ENCODE results near the gene LARP4B. TPM values are rescaled to one million over a fixed set of nuclear protein-coding genes. Genes with fewer than 3 reads are reported as not detected.

Gene LARP4B
- polyA plus RNA-seq, 1 donor from 2014 or later: 14.2 TPM

- no peaks in the 10 kb centered on the region for H4K20me1 ChIP-seq (ENCODE audit: insufficient read depth)
- H3K27me3 ChIP-seq (ENCODE audit: insufficient read depth, low read depth, low read length): no peaks in the 10 kb centered on the region
- no peaks in the 10 kb centered on the region for H3K79me2 ChIP-seq (replicated peaks; ENCODE audit: insufficient read depth, low read length)
- H3K9ac ChIP-seq (ENCODE audit: low read length): no peak overlapping the region
- H3K36me3 ChIP-seq (ENCODE audit: insufficient read depth, low read length): no peaks in the 10 kb centered on the region
- no peak overlapping the region for H3K4me3 ChIP-seq (ENCODE audit: low read length)
- no peak overlapping the region for H3K27ac ChIP-seq (ENCODE audit: low read length)
- H3K9me3 ChIP-seq (ENCODE audit: low read length): no peaks in the 10 kb centered on the region
- no peaks in the 10 kb centered on the region for H3F3A ChIP-seq (ENCODE audit: insufficient read depth, low read length, poor library complexity, severe bottlenecking)
- TF ChIP-seq SMC3 (conservative IDR thresholded peaks at IDR 0.05; ENCODE audit: poor library complexity) (no peak), POLR2AphosphoS5 (IDR thresholded peaks at IDR 0.05) (no peak), EP300 (conservative IDR thresholded peaks at IDR 0.05; ENCODE audit: poor library complexity, severe bottlenecking) (no peak), REST (IDR thresholded peaks at IDR 0.05; ENCODE audit: borderline replicate concordance) (no peak), CTCF (IDR thresholded peaks at IDR 0.05; ENCODE audit: poor library complexity, severe bottlenecking) (no peak), MXI1 (conservative IDR thresholded peaks at IDR 0.05; ENCODE audit: poor library complexity, severe bottlenecking) (no peak), EZH2 (IDR thresholded peaks at IDR 0.05; ENCODE audit: borderline replicate concordance, insufficient read depth, low read length, poor library complexity, severe bottlenecking) (no peak), RAD21 (conservative IDR thresholded peaks at IDR 0.05) (no peak), TAF1 (IDR thresholded peaks at IDR 0.05; ENCODE audit: low read depth) (no peak)
- no peak overlapping the region for H3K4me2 ChIP-seq (ENCODE audit: low read length)
- no peaks in the 10 kb centered on the region for H3K9me2 ChIP-seq (ENCODE audit: insufficient read depth, low read length)
- no peak overlapping the region for H2AFZ ChIP-seq (ENCODE audit: low read depth, low read length)
These were observed 170.1 kb downstream of the LARP4B start for GRCh38 chr10:761376-761775.

- H2AFZ ChIP-seq (ENCODE audit: low read depth, low read length): no peak overlapping the region
These were observed 170.9 kb downstream of the LARP4B start for GRCh38 chr10:760622-761021.

More at GRCh38 chr10:760622-761021, 170.9 kb downstream of the LARP4B start:
- H3K9me2 ChIP-seq (ENCODE audit: insufficient read depth, low read length): no peaks in the 10 kb centered on the region
- no peak overlapping the region for H3K4me2 ChIP-seq (ENCODE audit: low read length)
- no peaks in the 10 kb centered on the region for H3K79me2 ChIP-seq (replicated peaks; ENCODE audit: insufficient read depth, low read length)
- H3K27me3 ChIP-seq (ENCODE audit: insufficient read depth, low read depth, low read length): no peaks in the 10 kb centered on the region
- TF ChIP-seq REST (IDR thresholded peaks at IDR 0.05; ENCODE audit: borderline replicate concordance) (no peak), POLR2AphosphoS5 (IDR thresholded peaks at IDR 0.05) (no peak), CTCF (IDR thresholded peaks at IDR 0.05; ENCODE audit: poor library complexity, severe bottlenecking) (no peak), EZH2 (IDR thresholded peaks at IDR 0.05; ENCODE audit: borderline replicate concordance, insufficient read depth, low read length, poor library complexity, severe bottlenecking) (no peak), EP300 (conservative IDR thresholded peaks at IDR 0.05; ENCODE audit: poor library complexity, severe bottlenecking) (no peak), SMC3 (conservative IDR thresholded peaks at IDR 0.05; ENCODE audit: poor library complexity) (no peak), TAF1 (IDR thresholded peaks at IDR 0.05; ENCODE audit: low read depth) (no peak), MXI1 (conservative IDR thresholded peaks at IDR 0.05; ENCODE audit: poor library complexity, severe bottlenecking) (no peak), RAD21 (conservative IDR thresholded peaks at IDR 0.05) (no peak)
- H3K9me3 ChIP-seq (ENCODE audit: low read length): no peaks in the 10 kb centered on the region
- H4K20me1 ChIP-seq (ENCODE audit: insufficient read depth): no peaks in the 10 kb centered on the region
- no peaks in the 10 kb centered on the region for H3K36me3 ChIP-seq (ENCODE audit: insufficient read depth, low read length)
- H3F3A ChIP-seq (ENCODE audit: insufficient read depth, low read length, poor library complexity, severe bottlenecking): no peaks in the 10 kb centered on the region
- H3K4me3 ChIP-seq (ENCODE audit: low read length): no peak overlapping the region
- no peak overlapping the region for H3K9ac ChIP-seq (ENCODE audit: low read length)
- no peak overlapping the region for H3K27ac ChIP-seq (ENCODE audit: low read length)
